HG03196 (cell line): ENCODE results near the gene LSP1.
A peak's percentile ranks its signal among the peaks of the same experiment; 100 is the strongest.
"Not testable (repeated sequence)": the region's sequence is repeated elsewhere in the genome, so short reads cannot be mapped to it uniquely, and the experiment has no call there.

ENCODE experiments used
- ATAC-seq: cut with Tn5 transposase; IDR thresholded peaks from one replicate; pipeline ENCODE4 v1.9.1; 2021; ENCODE audit not compliant: unreplicated experiment

Gene LSP1

GRCh38 chr11:1852877-1853276 is at the start of gene LSP1:
Gene LSP1 (plus strand): TSS chr11:1853084. CDS start chr11:1853145, 61 bp downstream.
- ATAC-seq = peak; percentile 39

DNA sequence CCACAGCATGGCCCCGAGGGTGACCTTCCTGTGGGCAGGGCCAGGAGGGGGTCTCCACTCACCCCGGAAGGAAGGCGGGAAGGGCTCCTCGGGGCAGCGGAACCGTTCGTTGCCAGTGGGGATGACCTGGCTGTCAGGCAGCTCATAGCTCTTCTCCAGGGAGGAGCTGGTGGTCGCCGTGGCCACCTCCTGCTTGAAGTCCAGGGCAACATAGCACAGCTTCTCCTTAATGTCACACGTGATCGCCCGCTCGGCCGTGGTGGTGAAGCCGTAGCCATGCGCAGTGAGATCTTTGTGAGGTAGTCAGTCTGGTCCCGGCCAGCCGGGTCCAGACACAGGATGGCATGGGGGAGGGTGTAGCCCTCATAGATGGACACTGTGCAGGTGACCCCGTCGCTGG is 49.6 kb upstream of the LSP1 start:
- no peak for ATAC-seq

DNA sequence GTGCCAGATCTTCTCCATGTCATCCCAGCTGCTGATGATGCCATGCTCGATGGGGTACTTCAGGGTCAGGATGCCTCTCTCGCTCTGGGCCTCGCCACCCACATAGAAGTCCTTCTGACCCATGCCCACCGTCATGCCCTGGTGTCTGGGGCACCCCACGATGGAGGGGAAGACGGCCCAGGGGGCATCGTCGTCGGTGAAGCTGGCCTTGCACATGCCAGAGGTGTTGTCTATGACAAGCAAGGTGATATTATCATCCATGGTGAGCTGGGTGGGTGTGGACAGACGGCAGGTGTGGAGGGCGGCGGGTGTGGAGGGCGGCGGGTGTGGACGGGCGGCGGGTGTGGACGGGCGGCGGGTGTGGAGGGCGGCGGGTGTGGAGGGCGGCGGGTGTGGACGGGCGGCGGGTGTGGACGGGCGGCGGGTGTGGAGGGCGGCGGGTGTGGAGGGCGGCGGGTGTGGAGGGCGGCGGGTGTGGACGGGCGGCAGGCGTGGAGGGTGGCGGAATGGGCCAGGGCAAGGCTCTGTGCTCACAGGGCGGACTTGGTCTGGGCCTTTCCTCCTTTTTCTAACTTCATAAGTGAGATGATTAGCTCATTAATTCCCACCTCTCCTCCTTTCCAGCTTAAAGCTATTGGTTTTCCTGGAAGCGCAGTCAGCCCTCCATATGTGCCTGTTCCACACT is 48.9 kb upstream of the LSP1 start:
- not testable (repeated sequence) for ATAC-seq

GRCh38 chr11:1805525-1805924 is 47.4 kb upstream of the LSP1 start:
- no peak for ATAC-seq

DNA sequence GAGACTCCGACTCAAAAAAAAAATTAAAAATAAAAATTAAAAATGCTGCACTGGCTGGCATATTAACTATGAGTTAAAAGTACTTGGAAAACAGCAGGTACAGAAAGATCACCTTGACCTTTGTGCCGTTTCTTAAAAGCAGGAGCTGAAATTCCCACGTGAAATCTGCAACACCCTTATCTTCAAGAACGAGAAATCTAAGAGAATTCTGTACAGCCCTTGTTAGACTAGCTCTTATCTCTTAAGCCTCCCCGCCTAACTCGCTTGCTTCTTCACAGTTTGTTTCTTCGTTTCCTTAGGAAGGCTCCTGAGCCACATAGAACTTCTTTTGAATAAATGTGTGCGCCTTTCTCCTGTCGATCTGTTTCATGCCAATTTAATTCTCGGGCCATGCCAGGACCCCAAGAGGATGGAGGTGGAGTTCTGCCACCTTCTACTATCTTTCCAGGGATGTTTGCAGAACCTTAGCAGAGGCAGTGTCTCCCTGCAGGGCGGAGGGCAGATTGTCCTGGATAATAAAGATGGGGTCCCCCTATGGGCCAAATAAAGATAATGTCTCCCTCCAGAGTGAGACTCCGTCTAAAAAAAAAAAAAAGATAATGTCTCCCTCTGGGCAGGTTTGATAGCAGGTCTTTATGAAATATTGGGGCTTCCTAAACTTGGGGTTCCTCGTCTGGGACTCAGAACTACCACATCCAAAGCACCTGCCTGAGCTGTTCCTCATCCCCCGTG is 45.5 kb upstream of the LSP1 start:
- no peak for ATAC-seq

GRCh38 chr11:1810761-1811160 is 42.1 kb upstream of the LSP1 start:
- ATAC-seq = no peak

DNA sequence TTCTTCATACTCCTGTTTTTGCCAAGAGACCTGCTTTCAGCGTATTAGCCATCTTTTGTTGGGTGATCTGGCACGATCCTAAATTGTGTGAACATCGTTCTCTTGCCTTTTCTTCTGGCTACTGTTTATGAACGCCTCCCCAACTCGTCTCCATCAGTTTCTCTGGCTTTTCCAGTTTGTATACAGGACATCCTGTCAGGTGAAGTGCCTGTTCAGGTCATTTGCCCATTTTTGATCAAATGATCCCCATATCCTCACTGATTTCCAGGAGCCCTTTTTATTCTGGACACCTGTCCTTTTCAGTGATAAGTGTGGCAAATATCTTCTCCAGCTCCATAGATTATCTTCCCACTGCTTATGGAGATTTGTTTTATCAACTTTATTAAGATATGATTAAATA is 40.6 kb upstream of the LSP1 start:
- ATAC-seq = no peak

DNA sequence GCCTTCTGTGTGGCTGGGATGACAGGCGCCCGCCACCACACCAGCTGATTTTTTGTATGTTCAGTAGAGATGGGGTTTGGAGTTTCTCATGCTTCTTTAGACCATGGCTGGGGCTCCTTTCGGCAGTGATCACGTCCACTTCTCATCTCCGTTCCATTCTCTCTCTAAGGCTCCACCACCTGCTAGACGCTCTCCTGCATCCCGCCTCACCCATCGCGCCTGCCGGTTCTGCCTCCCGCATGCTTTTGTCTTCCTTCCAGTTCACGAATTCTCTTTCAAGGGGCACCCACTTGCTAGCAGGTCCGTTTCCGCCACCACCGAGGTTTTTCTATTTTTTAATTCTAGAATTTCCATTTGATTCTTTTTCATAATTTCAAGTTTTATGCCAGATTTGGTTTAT is 40.1 kb upstream of the LSP1 start:
- no peak for ATAC-seq

GRCh38 chr11:1813356-1813755 is 39.5 kb upstream of the LSP1 start:
- not testable (repeated sequence) for ATAC-seq

- ATAC-seq = no peak
These were observed 38.2 kb upstream of the LSP1 start for GRCh38 chr11:1814691-1815090.

GRCh38 chr11:1815311-1815710 is 37.6 kb upstream of the LSP1 start:
- ATAC-seq = no peak

DNA sequence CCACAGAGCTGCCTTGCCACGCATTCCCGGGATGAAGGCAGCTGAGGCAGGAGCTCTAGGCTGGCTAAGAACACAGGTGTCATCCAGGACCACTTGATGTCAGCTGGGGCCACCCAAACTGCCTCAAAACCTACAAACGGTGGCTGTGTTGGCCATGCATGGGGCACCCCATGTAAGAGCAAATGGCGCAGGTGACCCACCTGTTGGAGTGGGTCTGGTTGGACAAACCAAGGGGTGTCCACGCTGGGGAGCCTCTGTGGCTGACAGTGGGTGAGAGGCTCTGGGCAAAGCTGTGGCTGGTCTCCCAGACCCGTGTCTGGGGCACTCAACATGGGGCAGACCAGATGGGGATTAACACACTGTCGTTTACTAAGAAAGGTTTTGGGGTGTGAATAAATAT is 37.1 kb upstream of the LSP1 start:
- no peak for ATAC-seq

- no peak for ATAC-seq
These were observed 35.9 kb upstream of the LSP1 start for GRCh38 chr11:1817000-1817399.

GRCh38 chr11:1817511-1817910 is 35.4 kb upstream of the LSP1 start:
- ATAC-seq = no peak

DNA sequence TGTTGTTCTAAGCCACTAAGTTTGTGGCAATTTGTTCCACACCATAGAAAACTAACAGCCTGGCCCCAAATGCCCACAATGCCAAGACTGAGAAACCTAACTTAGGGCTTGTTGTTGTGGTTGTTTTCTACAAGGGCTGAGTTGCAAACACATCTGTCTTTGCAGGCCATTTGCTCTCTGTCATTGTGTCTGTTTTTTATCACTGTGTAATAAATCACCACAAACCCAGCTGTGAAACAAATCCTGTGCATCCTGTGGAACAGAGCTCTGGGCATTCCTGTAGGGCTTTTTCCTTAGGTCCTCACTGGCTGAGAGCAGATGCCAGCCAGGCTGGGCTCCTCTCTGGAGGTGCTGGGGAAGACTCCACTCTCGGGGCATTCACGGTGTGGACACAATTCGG is 33.8 kb upstream of the LSP1 start:
- no peak for ATAC-seq

DNA sequence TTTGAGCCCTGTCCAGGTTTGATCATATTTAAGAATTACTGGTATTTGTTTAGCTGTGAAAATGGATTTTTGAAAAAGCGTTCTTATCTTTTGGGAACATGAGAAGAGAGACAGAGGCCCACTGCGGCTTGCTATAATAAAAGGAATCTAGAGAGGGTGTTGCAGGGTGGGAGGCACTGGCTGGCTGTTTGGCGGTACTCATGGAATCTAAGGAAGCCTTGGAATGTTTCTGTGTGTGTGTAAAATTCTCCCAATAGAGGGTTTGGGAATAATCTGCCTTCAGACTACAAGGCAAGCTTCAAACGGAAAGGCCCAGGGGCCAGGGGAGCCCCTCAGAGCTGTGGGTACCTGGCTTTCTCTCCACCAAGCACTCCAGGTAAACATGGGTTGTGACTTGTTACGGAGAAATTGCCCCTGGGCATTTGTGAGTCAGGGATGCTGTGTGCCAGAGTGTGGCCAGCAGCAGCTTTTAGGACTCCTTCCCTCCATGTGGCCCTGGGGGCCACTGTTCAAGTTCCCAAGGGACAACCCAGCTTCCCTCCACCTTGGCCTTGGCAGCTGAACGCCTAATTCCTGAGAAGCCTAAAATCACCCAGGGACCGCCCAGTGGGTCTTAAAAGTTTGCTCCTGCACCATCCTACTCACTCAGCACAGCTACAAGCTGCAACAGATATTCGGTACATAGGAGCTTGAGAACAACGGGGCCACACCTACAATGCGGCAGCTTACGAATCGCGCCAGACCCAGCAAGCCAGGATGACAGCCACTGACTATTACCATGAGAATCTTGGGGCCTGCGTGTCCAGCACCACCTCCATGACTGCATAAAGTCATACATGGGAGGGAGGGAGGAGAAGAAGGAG is 32.2 kb upstream of the LSP1 start:
- ATAC-seq = no peak

DNA sequence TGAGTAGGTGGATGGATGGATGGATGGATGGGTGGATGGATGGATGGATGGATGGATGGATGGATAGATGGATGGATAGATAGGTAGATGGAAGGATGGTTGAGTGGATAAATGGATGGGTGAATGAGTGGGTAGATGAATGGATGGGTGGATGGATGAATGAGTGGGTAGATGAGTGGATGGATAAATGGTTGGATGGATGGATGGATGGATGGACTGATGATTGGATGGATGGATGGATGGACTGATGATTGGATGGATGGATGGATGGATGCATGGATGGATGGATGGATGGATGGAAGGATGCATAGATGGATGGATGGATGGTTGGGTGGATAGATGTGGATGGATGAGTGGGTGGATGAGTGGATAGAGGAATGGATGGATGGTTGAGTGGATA is 31.3 kb upstream of the LSP1 start:
- ATAC-seq = no peak

DNA sequence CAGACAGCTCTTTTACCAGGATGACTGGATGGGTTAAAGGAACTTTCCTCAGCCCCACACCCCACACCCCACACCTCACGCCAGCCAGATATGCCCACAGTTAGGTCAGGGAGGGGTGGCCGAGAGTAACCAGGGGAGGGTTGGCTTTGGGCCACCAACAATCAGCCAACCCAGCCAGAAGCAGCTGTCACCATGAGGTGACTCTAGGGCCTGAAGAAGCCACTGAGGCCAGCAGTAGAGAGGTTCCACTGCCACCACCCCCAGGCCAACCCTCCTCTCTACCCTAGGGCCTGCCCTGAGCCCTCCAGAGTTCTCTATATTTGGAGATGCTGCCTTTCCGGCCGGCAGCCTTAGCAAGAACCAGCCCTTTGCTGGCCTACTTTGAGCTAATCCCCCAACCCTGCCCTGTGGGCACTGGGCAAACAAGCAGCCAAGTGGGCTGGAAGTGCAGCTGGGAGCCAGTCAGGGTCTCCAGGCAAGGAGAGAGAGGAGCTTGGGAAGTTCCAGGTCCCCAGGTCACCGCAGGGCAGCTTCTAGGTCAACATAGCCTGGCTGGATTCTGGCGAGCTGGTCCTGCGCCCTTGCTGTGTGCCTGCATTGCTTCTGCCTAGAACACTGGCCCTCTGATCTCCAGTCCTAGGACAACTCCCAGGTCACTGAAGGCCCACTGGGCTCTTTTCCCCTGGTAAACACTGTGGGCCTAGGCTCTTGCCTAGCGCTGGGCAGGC is 30.1 kb upstream of the LSP1 start:
- no peak for ATAC-seq

DNA sequence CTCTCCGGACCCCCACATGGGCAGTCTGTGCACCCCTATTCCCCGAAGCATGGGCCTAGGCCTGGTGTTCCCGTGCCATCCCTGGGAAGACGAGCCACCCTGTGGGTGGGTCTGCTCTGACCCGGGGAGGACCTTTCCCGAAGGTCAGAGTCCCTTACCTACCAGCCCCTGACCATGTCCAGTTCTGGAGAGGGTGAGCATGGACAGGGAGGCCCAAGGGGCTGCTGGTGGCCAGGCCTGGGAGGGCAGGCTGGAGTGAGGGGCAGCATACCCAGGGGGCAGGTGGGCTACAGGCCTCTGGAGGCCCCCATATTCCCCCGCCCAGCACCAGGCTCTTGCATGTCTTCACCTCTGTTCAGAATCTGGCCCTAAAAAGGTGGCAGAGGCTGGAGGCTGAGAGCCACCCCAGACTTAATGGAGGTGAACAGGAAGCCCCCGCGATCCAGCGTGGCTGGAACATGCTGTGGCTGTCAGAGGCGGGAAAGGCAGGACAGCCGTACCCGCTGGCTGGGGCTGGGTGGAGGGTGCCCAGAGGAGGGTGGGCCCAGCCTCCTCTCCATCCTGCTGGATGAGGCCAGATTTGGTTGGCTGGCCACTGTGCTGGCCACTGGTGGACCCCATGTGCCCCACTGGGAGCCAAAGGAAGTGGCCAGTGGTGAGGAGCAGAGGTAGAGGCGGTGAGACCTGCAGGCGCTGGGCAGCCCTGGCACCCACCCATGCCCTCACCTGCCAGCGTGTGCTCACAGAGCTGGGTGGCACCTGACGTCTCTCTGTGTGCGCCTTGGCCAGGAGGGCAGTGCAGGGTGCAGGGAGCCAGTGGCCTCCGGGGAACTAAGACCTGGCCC is 29.3 kb upstream of the LSP1 start:
- ATAC-seq = no peak
